Measurements from ENCODE around the gene RBBP7. TPM values are rescaled to one million over a fixed set of nuclear protein-coding genes. Genes with fewer than 3 reads are reported as not detected.
"Not testable (repeated sequence)": the region's sequence is repeated elsewhere in the genome, so short reads cannot be mapped to it uniquely, and the experiment has no call there.

RBBP7 gene
- total RNA-seq, 1 donor from 2014 or later, result 151 TPM

DNA sequence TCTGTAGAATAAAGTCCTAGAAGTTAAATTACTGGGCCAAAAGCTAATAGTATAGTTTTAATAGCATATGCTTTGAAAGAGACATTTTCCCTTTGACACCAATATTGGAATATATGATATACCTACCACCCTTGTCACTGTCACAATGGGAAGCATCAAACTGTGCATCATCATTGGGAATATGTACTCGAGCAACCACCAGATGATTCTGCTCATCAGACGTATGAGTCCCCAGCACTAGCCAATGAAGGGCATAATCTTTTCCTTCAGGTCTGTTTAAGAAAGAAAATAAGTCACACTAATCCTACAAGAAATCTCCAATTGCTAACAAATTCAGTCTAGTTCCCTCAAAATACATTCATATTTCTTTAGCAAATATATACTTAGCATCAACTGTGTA lies 7.3 kb downstream of the RBBP7 start:
- Mint-ChIP-seq H3K9me3 (ENCODE audit: low read depth) (no peaks in the 10 kb centered on the region), H3K4me3 (ENCODE audit: unreplicated experiment) (no peak overlapping the region), H3K36me3 (ENCODE audit: low read depth) (peaks cover 10% of the 10 kb centered on the region), H3K4me1 (ENCODE audit: low read depth) (peaks cover 42% of the 10 kb centered on the region), H3K27me3 (ENCODE audit: low read depth) (no peaks in the 10 kb centered on the region), H3K27ac (ENCODE audit: unreplicated experiment) (no peak overlapping the region)
- TF ChIP-seq, protein P1, sequence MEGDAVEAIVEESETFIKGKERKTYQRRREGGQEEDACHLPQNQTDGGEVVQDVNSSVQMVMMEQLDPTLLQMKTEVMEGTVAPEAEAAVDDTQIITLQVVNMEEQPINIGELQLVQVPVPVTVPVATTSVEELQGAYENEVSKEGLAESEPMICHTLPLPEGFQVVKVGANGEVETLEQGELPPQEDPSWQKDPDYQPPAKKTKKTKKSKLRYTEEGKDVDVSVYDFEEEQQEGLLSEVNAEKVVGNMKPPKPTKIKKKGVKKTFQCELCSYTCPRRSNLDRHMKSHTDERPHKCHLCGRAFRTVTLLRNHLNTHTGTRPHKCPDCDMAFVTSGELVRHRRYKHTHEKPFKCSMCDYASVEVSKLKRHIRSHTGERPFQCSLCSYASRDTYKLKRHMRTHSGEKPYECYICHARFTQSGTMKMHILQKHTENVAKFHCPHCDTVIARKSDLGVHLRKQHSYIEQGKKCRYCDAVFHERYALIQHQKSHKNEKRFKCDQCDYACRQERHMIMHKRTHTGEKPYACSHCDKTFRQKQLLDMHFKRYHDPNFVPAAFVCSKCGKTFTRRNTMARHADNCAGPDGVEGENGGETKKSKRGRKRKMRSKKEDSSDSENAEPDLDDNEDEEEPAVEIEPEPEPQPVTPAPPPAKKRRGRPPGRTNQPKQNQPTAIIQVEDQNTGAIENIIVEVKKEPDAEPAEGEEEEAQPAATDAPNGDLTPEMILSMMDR (IDR thresholded peaks at IDR 0.05), result no peak
- DNase-seq (ENCODE audit: low spot score), result no peak

DNA sequence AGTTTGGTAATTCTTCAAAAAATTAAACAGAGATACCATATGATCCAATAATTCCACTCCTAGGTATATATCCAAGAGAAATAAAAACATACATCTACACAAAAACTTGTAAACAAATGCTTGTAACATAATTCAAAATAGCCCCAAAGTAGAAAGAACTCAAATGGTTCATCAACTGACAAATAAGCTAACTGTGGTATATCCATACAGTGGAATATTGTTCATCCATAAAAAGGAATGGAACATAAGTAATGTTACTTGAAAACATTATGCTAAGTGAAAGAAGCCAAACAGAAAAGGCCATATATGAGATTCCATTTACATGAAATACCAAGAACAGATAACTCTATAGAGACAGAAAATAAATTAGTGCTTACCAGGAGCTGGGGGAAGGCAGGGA lies 13.4 kb downstream of the RBBP7 start:
- Mint-ChIP-seq H3K27me3 (ENCODE audit: low read depth) (no peaks in the 10 kb centered on the region), H3K4me1 (ENCODE audit: low read depth) (peaks cover 17% of the 10 kb centered on the region), H3K27ac (ENCODE audit: unreplicated experiment) (peak overlapping the region; percentile 8), H3K36me3 (ENCODE audit: low read depth) (peaks cover 34% of the 10 kb centered on the region), H3K4me3 (ENCODE audit: unreplicated experiment) (no peak overlapping the region), H3K9me3 (ENCODE audit: low read depth) (peaks cover 3% of the 10 kb centered on the region)
- TF ChIP-seq, protein P1 (IDR thresholded peaks at IDR 0.05), result no peak
- no peak for DNase-seq (ENCODE audit: low spot score)

DNA sequence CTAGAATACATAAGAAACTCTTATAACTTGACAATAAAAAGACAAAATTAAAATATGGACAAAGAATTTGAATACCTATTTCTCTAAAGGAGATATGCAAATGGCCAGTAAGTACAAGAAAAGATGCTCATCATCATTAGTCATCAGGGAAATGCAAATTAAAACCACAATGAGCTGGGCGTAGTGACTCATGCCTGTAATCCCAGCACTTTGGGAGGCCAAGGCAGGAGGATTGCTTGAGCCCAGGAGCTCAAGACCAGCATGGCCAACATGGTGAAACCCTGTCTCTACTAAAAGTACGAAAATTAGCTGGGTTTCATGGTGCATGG lies 14.1 kb downstream of the RBBP7 start:
- Mint-ChIP-seq H3K4me1 (ENCODE audit: low read depth) (peaks cover 24% of the 10 kb centered on the region), H3K36me3 (ENCODE audit: low read depth) (peaks cover 38% of the 10 kb centered on the region)
- H3K27me3 Mint-ChIP-seq (ENCODE audit: low read depth); H3K9me3 Mint-ChIP-seq (ENCODE audit: low read depth); H3K27ac Mint-ChIP-seq (ENCODE audit: unreplicated experiment); H3K4me3 Mint-ChIP-seq (ENCODE audit: unreplicated experiment); DNase-seq (ENCODE audit: low spot score): not testable (repeated sequence)

DNA sequence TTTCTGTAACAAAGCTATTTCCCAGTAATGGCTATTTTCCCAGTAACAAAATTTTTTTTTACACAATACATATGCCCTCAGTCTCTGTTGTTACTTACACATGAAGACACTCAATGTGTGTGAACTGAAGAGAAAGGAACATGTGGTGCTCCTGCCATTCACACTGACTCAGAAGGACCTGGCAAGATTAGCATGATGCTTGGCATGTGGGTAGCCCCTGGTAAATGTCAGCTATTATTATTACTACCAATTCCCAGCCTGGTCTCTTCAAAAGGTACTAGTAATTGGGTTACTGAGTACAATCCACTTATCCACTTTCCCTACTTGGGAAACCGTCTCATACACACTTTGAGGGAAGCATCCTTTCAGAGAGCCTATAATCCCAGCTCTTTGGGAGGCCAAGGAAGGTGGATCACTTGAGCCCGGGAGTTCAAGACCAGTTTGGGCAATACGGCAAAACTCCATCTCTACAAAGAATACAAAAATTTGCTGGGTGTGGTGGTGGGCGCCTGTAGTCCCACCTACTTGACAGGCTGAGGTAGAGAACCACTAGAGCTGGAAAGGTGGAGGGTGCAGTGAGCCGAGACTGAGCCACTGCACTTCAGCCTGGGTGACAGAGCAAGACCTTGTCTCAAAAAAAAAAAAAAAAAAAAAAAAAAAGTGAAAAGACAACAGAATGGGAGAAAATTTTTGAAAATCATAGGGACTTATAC lies 14.6 kb downstream of the RBBP7 start:
- H3K4me1 Mint-ChIP-seq (ENCODE audit: low read depth), result peaks cover 26% of the 10 kb centered on the region
- TF ChIP-seq, protein P1 (IDR thresholded peaks at IDR 0.05), result no peak
- H3K9me3 Mint-ChIP-seq (ENCODE audit: low read depth), result peaks cover 3% of the 10 kb centered on the region
- H3K27me3 Mint-ChIP-seq (ENCODE audit: low read depth), result no peaks in the 10 kb centered on the region
- peaks cover 38% of the 10 kb centered on the region for H3K36me3 Mint-ChIP-seq (ENCODE audit: low read depth)
- H3K4me3 Mint-ChIP-seq (ENCODE audit: unreplicated experiment), result no peak overlapping the region
- H3K27ac Mint-ChIP-seq (ENCODE audit: unreplicated experiment), result no peak overlapping the region
- no peak for DNase-seq (ENCODE audit: low spot score)

DNA sequence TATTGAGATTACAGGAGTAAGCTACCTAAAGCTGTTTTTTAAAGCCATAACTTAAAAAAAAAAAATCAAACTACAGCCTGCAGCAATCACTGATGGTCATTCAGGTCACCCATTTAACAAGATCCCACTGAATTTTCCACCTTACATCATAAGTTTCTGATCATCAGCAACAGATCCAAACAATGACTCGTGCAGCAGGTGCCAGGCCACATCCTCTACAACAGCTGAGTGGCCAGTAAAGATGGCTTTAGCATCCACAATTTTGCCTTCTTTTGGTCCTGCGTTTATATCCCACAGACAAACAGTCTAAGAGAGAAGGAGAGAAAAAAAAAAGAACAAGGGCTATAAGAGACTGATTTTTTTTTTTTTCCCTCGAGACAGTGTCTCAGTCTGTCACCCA lies 16.6 kb downstream of the RBBP7 start:
- TF ChIP-seq, protein P1 (IDR thresholded peaks at IDR 0.05), result no peak
- no peak overlapping the region for H3K27ac Mint-ChIP-seq (ENCODE audit: unreplicated experiment)
- H3K9me3 Mint-ChIP-seq (ENCODE audit: low read depth), result peaks cover 3% of the 10 kb centered on the region
- peaks cover 15% of the 10 kb centered on the region for H3K4me1 Mint-ChIP-seq (ENCODE audit: low read depth)
- H3K27me3 Mint-ChIP-seq (ENCODE audit: low read depth), result no peaks in the 10 kb centered on the region
- DNase-seq (ENCODE audit: low spot score), result no peak
- peaks cover 40% of the 10 kb centered on the region for H3K36me3 Mint-ChIP-seq (ENCODE audit: low read depth)
- H3K4me3 Mint-ChIP-seq (ENCODE audit: unreplicated experiment), result no peak overlapping the region

DNA sequence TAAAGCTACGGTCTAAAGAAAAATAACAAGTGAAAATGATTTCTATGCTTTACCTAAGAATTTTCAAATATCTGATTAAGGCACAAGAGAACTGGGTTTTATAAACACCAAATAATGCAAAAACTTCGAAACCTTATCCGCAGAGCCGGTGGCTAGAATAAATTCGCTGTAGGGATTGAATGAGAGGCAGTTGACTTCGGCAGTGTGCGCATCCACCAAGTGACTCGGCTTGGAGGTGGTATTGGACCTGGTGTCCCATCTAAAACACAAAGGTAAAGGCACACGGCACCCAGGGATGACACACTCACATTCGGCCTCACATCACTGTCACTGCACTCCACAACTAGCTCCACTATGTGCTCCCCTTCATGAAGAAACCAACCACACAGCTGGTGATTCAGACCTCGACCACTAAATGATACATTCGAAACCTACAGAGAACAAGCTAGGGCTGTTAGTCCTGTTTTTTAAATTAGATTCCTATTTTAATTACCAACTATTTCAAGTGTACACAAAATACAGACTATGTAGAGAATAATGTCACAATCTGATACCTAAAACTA lies 17.5 kb downstream of the RBBP7 start:
- H3K4me3 Mint-ChIP-seq (ENCODE audit: unreplicated experiment), result no peak overlapping the region
- TF ChIP-seq, protein P1 (IDR thresholded peaks at IDR 0.05), result no peak
- no peak overlapping the region for H3K27ac Mint-ChIP-seq (ENCODE audit: unreplicated experiment)
- H3K27me3 Mint-ChIP-seq (ENCODE audit: low read depth), result no peaks in the 10 kb centered on the region
- DNase-seq (ENCODE audit: low spot score), result no peak
- H3K4me1 Mint-ChIP-seq (ENCODE audit: low read depth), result peaks cover 15% of the 10 kb centered on the region
- H3K36me3 Mint-ChIP-seq (ENCODE audit: low read depth), result peaks cover 47% of the 10 kb centered on the region
- peaks cover 3% of the 10 kb centered on the region for H3K9me3 Mint-ChIP-seq (ENCODE audit: low read depth)

Data from chondrocyte (in vitro differentiated cells).